Endodermal cell (in vitro differentiated cells): Measurements from ENCODE around the gene RAN. TPM values are rescaled to one million over a fixed set of nuclear protein-coding genes. Genes with fewer than 3 reads are reported as not detected.

Experiments
- DNase-seq: peaks from one replicate; pipeline ENCODE4 v3.0.0-alpha.2; 2017
- H3K27ac ChIP-seq: 2 replicates; pipeline ENCODE4 v1.5.1; 2013; ENCODE audit warnings: mild to moderate bottlenecking, low read depth, low read length, moderate library complexity
- H3K27me3 ChIP-seq: 2 replicates; pipeline ENCODE4 v1.6.1; 2013; ENCODE audit warnings: mild to moderate bottlenecking, low read length, moderate library complexity; ENCODE audit not compliant: insufficient read depth, control insufficient read depth, poor library complexity, severe bottlenecking
- H3K36me3 ChIP-seq: 2 replicates; pipeline ENCODE4 v1.7.0; 2013; ENCODE audit warnings: mild to moderate bottlenecking, low read length, moderate library complexity; ENCODE audit not compliant: control insufficient read depth, insufficient read depth
- H3K4me1 ChIP-seq: one replicate; pipeline ENCODE4 v1.7.0; 2013; ENCODE audit warnings: low read length; ENCODE audit not compliant: control insufficient read depth, insufficient read depth
- H3K4me3 ChIP-seq: 2 replicates; pipeline ENCODE4 v1.5.1; 2013; ENCODE audit warnings: mild to moderate bottlenecking, low read length, moderate library complexity
- H3K9ac ChIP-seq: 2 replicates; pipeline ENCODE4 v1.6.1; 2013; ENCODE audit warnings: mild to moderate bottlenecking, low read length, moderate library complexity; ENCODE audit not compliant: poor library complexity, severe bottlenecking; ENCODE audit errors: extremely low read depth
- H3K9me3 ChIP-seq: 2 replicates; pipeline ENCODE4 v1.6.1; 2013; ENCODE audit warnings: mild to moderate bottlenecking, low read length, moderate library complexity; ENCODE audit not compliant: control insufficient read depth
- H3K27ac Mint-ChIP-seq: 2 replicates; pipeline ENCODE4 v1.8.0; 2020; ENCODE audit warnings: mixed read lengths
- H3K27me3 Mint-ChIP-seq: 2 replicates; pipeline ENCODE4 v1.8.0; 2021; ENCODE audit warnings: mild to moderate bottlenecking, mixed read lengths; ENCODE audit not compliant: insufficient read depth
- H3K36me3 Mint-ChIP-seq: 2 replicates; pipeline ENCODE4 v1.8.0; 2020; ENCODE audit warnings: low read depth, mixed read lengths
- H3K4me1 Mint-ChIP-seq: 2 replicates; pipeline ENCODE4 v1.8.0; 2020; ENCODE audit warnings: mixed read lengths
- H3K4me3 Mint-ChIP-seq: 2 replicates; pipeline ENCODE4 v1.8.0; 2020; ENCODE audit warnings: mild to moderate bottlenecking, moderate library complexity, mixed read lengths
- H3K9me3 Mint-ChIP-seq: 2 replicates; pipeline ENCODE4 v1.8.0; 2020; ENCODE audit warnings: mild to moderate bottlenecking, mixed read lengths
- CTCF ChIP-seq: fragments of 200-600 bp; sonication (generic); conservative IDR thresholded peaks from 2 replicates; pipeline ENCODE4 v1.5.0; 2021; ENCODE audit warnings: antibody characterized with exemption, mild to moderate bottlenecking
- WGBS, 2 experiments: methylation state at CpG; one replicate each; pipeline versions ENCODE4 v1.1.5 to v1.1.7; 2013; ENCODE audit warnings: missing lambda C conversion rate in 2 of 2, mixed read lengths in 1 of 2; ENCODE audit not compliant: insufficient coverage in 1 of 2, insufficient read length in 1 of 2; 5-methylcytosine and 5-hydroxymethylcytosine counted together
- total RNA-seq, 2 donors: library from RNA; stranded (reverse); fragmentation: NEBNext Ultra II Directional in 1 of 2; extraction: Animal tissue kit (Norgen Biotek cat#: 25700) in 1 of 2; gene quantifications; 2 replicates in 1 of 2; 3 replicates in 1 of 2; pipeline ENCODE4 v1.2.1, GENCODE V29; 2021

RAN gene
- total RNA-seq, 2 donors from 2014 or later = 1,323 to 1,383 TPM

- Histone ChIP-seq H3K36me3 (peaks cover 32% of the 10 kb centered on the region), H3K9me3 (no peaks in the 10 kb centered on the region), H3K9ac (peak overlapping the region; percentile 62), H3K27me3 (no peaks in the 10 kb centered on the region), H3K27ac (peak overlapping the region; percentile 84), H3K4me3 (peak overlapping the region; percentile 83), H3K4me1 (peaks cover 3% of the 10 kb centered on the region)
- DNase-seq = peak; percentile 94
- peaks cover 2% of the 10 kb centered on the region for H3K27me3 Mint-ChIP-seq
- WGBS, 2 experiments = 59 to 84% methylated on average over 27 to 31 of the region's 31 CpGs
- H3K9me3 Mint-ChIP-seq = peaks cover 4% of the 10 kb centered on the region
- peak overlapping the region; percentile 97 for H3K4me3 Mint-ChIP-seq
- peaks cover 20% of the 10 kb centered on the region for H3K4me1 Mint-ChIP-seq
- TF ChIP-seq CTCF = peak; percentile 78
- H3K36me3 Mint-ChIP-seq = peaks cover 32% of the 10 kb centered on the region
- peak overlapping the region; percentile 93 for H3K27ac Mint-ChIP-seq
Observed at GRCh38 chr12:130870442-130871285, 1.2 kb upstream of the RAN start.

- no peak for TF ChIP-seq CTCF
- H3K9me3 ChIP-seq = no peaks in the 10 kb centered on the region
Observed at GRCh38 chr12:130872179-130873096, 572 bp downstream of the RAN start.

GRCh38 chr12:130873106-130873795, 1.4 kb downstream of the RAN start:
- H3K4me3 ChIP-seq = peak overlapping the region; percentile 95
- Mint-ChIP-seq H3K4me3 (peak overlapping the region; percentile 97), H3K36me3 (peaks cover 45% of the 10 kb centered on the region), H3K27me3 (peaks cover 2% of the 10 kb centered on the region), H3K27ac (peak overlapping the region; percentile 97), H3K9me3 (no peaks in the 10 kb centered on the region), H3K4me1 (peaks cover 35% of the 10 kb centered on the region)
- H3K9me3 ChIP-seq = no peaks in the 10 kb centered on the region
- TF ChIP-seq CTCF = no peak
- peak overlapping the region; percentile 80 for H3K9ac ChIP-seq
- H3K27ac ChIP-seq = no peak overlapping the region
- no peaks in the 10 kb centered on the region for H3K27me3 ChIP-seq
- peaks cover 3% of the 10 kb centered on the region for H3K4me1 ChIP-seq
- H3K36me3 ChIP-seq = peaks cover 53% of the 10 kb centered on the region
- no peak for DNase-seq
- WGBS, 2 experiments = 21 to 57% methylated on average over 2 to 4 of the region's 4 CpGs

More at GRCh38 chr12:130872179-130873096, 572 bp downstream of the RAN start:
- peak; percentile 68 for DNase-seq
- H3K27me3 Mint-ChIP-seq = peaks cover 2% of the 10 kb centered on the region
- peak overlapping the region; percentile 97 for H3K4me3 Mint-ChIP-seq
- H3K27ac ChIP-seq = peak overlapping the region; percentile 70
- no peaks in the 10 kb centered on the region for H3K27me3 ChIP-seq
- H3K4me1 ChIP-seq = peaks cover 3% of the 10 kb centered on the region
- H3K36me3 ChIP-seq = peaks cover 50% of the 10 kb centered on the region
- H3K36me3 Mint-ChIP-seq = peaks cover 45% of the 10 kb centered on the region
- peak overlapping the region; percentile 80 for H3K9ac ChIP-seq
- peak overlapping the region; percentile 95 for H3K4me3 ChIP-seq
- peak overlapping the region; percentile 97 for H3K27ac Mint-ChIP-seq
- peaks cover 28% of the 10 kb centered on the region for H3K4me1 Mint-ChIP-seq
- WGBS, 2 experiments = 0 to 1% methylated on average over 28 to 79 of the region's 79 CpGs
- H3K9me3 Mint-ChIP-seq = peaks cover 1% of the 10 kb centered on the region
